Activated CD8-positive, alpha-beta T cell treated with anti-CD3 and anti-CD28 coated beads for 36 hours (primary cell): ENCODE results near the gene PNPT1. TPM values are rescaled to one million over a fixed set of nuclear protein-coding genes. Genes with fewer than 3 reads are reported as not detected.

Experiments used
- ATAC-seq: fragments of 200-7000 bp; cut with Tn5 transposase; one replicate; pipeline ENCODE4 v1.10.0; 2021; ENCODE audit warnings: mild to moderate bottlenecking, moderate library complexity
- CTCF ChIA-PET: fragments of 350-600 bp; sonication (Branson Sonifier 250); formaldehyde crosslinking; loops from one replicate; lab custom pipeline; 2021; ENCODE audit warnings: antibody characterized with exemption; lab: Charles Lee
- POLR2A ChIA-PET: fragments of 350-600 bp; sonication (Branson Sonifier 250); formaldehyde crosslinking; loops from one replicate; lab custom pipeline; 2021; ENCODE audit warnings: antibody characterized with exemption; lab: Charles Lee
- DNase-seq: peaks from one replicate; pipeline ENCODE4 v3.0.0-alpha.2; 2020
- H3K27ac Mint-ChIP-seq: one replicate; pipeline ENCODE4 v1.8.0; 2021; ENCODE audit warnings: mild to moderate bottlenecking, mixed read lengths
- H3K27me3 Mint-ChIP-seq: one replicate; pipeline ENCODE4 v1.8.0; 2021; ENCODE audit warnings: mixed read lengths
- H3K36me3 Mint-ChIP-seq: one replicate; pipeline ENCODE4 v1.8.0; 2021; ENCODE audit warnings: low read depth, mixed read lengths
- H3K4me1 Mint-ChIP-seq: one replicate; pipeline ENCODE4 v1.8.0; 2021; ENCODE audit warnings: low read depth, mixed read lengths
- H3K4me3 Mint-ChIP-seq: one replicate; pipeline ENCODE4 v1.8.0; 2021; ENCODE audit warnings: mild to moderate bottlenecking, moderate library complexity, mixed read lengths
- H3K9me3 Mint-ChIP-seq: one replicate; pipeline ENCODE4 v1.8.0; 2021; ENCODE audit warnings: mixed read lengths
- intact Hi-C: fragments of 100-400 bp; cut with micrococcal nuclease; formaldehyde crosslinking; loops from one replicate; pipeline ENCODE4 v1.10.0; 2022
- total RNA-seq, 2 experiments: library from RNA; stranded (reverse); gene quantifications; one replicate each; pipeline ENCODE4 v1.2.3, GENCODE V29; 2021
- TF ChIP-seq, protein P1 (sequence below): fragments of 200-600 bp; IDR thresholded peaks from one replicate; pipeline ENCODE4 v1.8.0; 2022; ENCODE audit warnings: antibody characterized with exemption, mild to moderate bottlenecking

The PNPT1 gene
- total RNA-seq, 2 experiments from 2014 or later, result 49.5 to 50.0 TPM

DNA sequence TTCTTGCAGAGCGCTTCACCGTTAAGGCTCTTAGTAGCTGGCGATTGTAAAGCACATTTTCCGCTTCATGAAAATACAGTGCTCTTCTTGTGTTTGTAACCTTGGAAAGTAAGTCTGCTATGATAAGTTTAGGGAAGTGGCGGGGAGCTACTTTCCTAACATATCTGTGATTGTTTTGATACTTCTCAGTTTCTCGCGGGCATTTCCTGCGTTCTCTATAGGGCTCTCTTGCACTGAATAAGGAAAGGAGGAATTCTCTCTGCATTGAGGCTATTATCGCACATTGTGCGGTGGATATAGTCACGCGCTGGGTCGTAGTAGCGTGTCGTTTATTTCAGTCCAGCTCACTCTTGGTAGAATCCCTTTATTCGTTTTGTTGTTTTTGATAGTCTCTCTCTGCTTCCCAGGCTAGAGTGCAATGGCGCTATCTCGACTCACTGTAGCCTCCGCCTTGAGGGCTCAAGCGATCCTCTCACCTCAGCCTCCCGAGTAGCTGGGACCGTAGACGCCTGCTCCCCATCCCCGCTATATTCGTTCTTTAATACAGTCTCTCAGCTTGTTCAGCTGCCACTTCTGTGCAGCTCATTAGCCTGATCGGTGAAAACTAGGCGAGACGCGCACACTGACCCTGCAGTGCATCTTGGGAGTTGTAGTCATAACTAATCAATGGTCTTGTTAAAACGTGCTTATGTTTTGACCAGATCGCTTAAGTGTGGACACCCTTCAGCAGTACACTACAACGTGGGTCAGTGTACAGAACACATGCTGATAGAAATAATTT is 75.2 kb downstream of the PNPT1 start:
- CTCF ChIA-PET, result interaction anchor here (0.9 to 1.1 kb wide), 3 partner anchors 8 to 99 kb away, joined by 3 to 5 read pairs (median 3); partner anchors contain the start of gene CFAP36
- H3K4me1 Mint-ChIP-seq, result peaks cover 56% of the 10 kb centered on the region

DNA sequence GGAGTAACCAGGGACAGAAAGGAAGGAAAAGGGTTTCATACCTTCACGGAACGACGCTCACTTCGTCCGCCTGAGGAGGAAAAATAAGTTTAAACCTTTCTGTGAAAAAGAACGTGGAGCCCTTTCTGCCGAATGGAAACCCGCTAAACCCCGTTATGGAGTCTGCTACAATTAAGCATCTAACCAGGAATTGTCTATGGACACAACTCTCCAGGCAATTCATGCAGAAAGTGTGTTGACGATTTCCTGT is 75.7 kb downstream of the PNPT1 start:
- H3K27ac Mint-ChIP-seq, result no peak overlapping the region
- H3K27me3 Mint-ChIP-seq, result no peaks in the 10 kb centered on the region
- TF ChIP-seq, protein P1, sequence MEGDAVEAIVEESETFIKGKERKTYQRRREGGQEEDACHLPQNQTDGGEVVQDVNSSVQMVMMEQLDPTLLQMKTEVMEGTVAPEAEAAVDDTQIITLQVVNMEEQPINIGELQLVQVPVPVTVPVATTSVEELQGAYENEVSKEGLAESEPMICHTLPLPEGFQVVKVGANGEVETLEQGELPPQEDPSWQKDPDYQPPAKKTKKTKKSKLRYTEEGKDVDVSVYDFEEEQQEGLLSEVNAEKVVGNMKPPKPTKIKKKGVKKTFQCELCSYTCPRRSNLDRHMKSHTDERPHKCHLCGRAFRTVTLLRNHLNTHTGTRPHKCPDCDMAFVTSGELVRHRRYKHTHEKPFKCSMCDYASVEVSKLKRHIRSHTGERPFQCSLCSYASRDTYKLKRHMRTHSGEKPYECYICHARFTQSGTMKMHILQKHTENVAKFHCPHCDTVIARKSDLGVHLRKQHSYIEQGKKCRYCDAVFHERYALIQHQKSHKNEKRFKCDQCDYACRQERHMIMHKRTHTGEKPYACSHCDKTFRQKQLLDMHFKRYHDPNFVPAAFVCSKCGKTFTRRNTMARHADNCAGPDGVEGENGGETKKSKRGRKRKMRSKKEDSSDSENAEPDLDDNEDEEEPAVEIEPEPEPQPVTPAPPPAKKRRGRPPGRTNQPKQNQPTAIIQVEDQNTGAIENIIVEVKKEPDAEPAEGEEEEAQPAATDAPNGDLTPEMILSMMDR, result no peak
- POLR2A ChIA-PET, result interaction anchor here (0.6 to 2.3 kb wide), 13 partner anchors 8 to 1032 kb away, joined by 3 to 10 read pairs (median 3); partner anchors contain the start of genes CFAP36 and RTN4
- intact Hi-C loops, result loop anchor here (5.0 kb wide), 1 partner anchor 101 kb away; the partner anchor contains the start of gene CFAP36
- CTCF ChIA-PET, result interaction anchor here (0.9 to 1.1 kb wide), 3 partner anchors 9 to 98 kb away, joined by 3 to 5 read pairs (median 3); partner anchors contain the start of gene CFAP36
- no peak overlapping the region for H3K4me3 Mint-ChIP-seq
- DNase-seq (peak; percentile 15), ATAC-seq (no peak)
- H3K4me1 Mint-ChIP-seq, result peaks cover 54% of the 10 kb centered on the region
- peaks cover 37% of the 10 kb centered on the region for H3K36me3 Mint-ChIP-seq
- H3K9me3 Mint-ChIP-seq, result no peaks in the 10 kb centered on the region

More for the DNA sequence above, 75.2 kb downstream of the PNPT1 start:
- Mint-ChIP-seq H3K36me3 (peaks cover 34% of the 10 kb centered on the region), H3K4me3 (no peak overlapping the region), H3K27me3 (no peaks in the 10 kb centered on the region), H3K27ac (no peak overlapping the region), H3K9me3 (no peaks in the 10 kb centered on the region)
- POLR2A ChIA-PET, result interaction anchor here (0.5 to 2.3 kb wide), 13 partner anchors 9 to 1032 kb away, joined by 3 to 10 read pairs (median 3); partner anchors contain the start of genes CFAP36 and RTN4
- TF ChIP-seq, protein P1, result no peak
- peak; percentile 11 for ATAC-seq
- peak; percentile 69 for DNase-seq
- intact Hi-C loops, result loop anchor here (5.0 kb wide), 1 partner anchor 101 kb away; the partner anchor contains the start of gene CFAP36

DNA sequence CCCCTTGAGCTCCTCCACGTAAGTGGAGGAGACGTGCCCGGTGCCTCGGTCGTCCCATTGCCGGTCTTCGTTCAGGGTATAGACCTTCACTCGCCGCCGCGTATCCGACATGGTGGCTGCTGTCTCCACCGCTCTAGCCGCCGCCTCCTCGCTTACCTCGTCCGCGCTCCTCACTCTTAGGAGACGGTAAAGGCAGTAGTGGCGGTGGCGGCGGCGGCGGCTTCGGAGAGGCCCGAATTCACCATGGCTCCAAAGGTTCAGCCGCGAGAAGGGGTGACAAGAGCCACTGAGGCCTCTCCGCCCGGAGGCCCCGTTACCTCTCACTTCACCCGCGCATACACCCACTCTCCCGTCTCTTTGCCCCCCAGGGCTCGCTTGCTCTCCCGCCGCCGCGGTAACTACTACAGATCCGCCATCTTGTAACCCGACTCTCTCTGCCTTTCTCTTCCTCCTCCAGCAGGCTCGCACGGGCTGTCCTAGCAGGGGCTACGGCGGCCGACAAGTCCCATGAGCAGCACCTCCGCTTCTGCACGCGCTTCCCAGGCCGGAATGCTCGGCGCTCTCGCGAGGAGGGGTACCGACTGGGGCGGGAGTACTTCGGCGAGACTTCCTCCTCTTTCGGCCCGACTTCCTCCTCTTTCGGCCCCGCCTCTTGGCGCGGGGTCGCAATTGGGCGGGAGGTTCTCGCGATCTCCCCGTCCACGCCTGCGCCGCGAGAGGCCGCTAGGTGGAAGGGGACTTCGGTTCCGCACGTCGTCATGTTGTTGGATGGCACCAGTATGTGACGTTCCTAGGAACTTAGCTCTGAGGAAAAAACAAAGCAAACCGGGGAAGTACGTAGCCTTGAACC is 76.2 kb downstream of the PNPT1 start, which contains the start of gene PPP4R3B:
TSS of gene PPP4R3B (minus strand) at position 448 of the 850 bp plus-strand sequence. CDS start at position 111, 337 bp downstream.
- CTCF ChIA-PET, result interaction anchor here (0.7 to 1.1 kb wide), 6 partner anchors 8 to 98 kb away, joined by 3 to 5 read pairs (median 3); partner anchors contain the start of gene CFAP36
- peak; percentile 90 for ATAC-seq
- no peak within 1 kb of the TSS for H3K4me3 Mint-ChIP-seq
- H3K27me3 Mint-ChIP-seq, result no peaks in the 10 kb centered on the region
- H3K27ac Mint-ChIP-seq, result no peak within 1 kb of the TSS
- H3K9me3 Mint-ChIP-seq, result no peaks in the 10 kb centered on the region
- intact Hi-C loops, result loop anchor here (5.0 kb wide), 1 partner anchor 100 kb away; the partner anchor contains the start of gene CFAP36
- POLR2A ChIA-PET, result interaction anchor here (0.6 to 2.3 kb wide), 16 partner anchors 8 to 1031 kb away, joined by 3 to 10 read pairs (median 3); partner anchors contain the start of genes CFAP36, RPS27A and RTN4
- TF ChIP-seq, protein P1, result no peak
- H3K4me1 Mint-ChIP-seq, result peaks cover 49% of the 10 kb centered on the region
- H3K36me3 Mint-ChIP-seq, result peaks cover 40% of the 10 kb centered on the region
- peak; percentile 98 for DNase-seq

DNA sequence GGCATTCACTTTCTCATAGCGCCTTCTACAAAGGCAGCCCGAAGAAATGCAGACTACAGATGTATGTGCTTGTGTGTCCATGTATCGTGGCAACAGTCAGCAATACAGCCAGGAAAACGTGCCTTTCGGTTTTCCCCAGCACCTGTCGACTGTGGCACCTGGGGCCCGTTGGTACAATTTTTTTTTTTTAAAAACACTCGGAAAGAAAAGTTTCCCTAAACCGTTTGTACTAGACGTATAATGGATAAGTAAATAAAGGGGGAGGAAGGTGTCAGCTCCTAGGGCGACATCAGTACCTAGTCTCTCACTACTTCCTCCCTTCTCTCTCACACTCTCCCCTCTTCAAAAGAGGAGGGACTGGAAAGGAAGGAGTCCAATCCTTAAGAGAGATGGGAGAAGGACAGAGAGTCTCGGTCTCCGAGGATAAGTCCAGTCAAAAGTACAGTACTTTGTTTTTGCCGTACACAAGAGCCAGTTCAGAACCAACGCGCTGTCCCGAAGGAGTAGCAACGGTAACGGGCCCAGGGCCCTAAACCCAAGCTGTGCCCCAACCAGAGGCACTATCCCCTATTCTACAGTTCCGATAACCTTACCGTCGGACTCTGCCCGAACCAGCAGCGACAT is 77.0 kb downstream of the PNPT1 start:
- Mint-ChIP-seq H3K4me1 (peaks cover 43% of the 10 kb centered on the region), H3K9me3 (no peaks in the 10 kb centered on the region), H3K4me3 (no peak overlapping the region), H3K36me3 (peaks cover 41% of the 10 kb centered on the region), H3K27me3 (no peaks in the 10 kb centered on the region), H3K27ac (no peak overlapping the region)
- DNase-seq, result peak; percentile 49
- ChIA-PET CTCF (interaction anchor here (0.7 to 1.0 kb wide), 3 partner anchors 8 to 19 kb away, joined by 3 to 5 read pairs (median 3); no protein-coding TSS in a partner anchor), POLR2A (interaction anchor here (0.9 to 2.3 kb wide), 5 partner anchors 25 to 567 kb away, joined by 3 to 10 read pairs (median 3); partner anchors contain the start of genes CFAP36 and RPS27A)
- intact Hi-C loops, result loop anchor here (5.0 kb wide), 1 partner anchor 99 kb away; the partner anchor contains the start of gene CFAP36
- ATAC-seq, result peak; percentile 1
- TF ChIP-seq, protein P1, result no peak
